Uterus (tissue), 2 donors: ENCODE results near the gene ZNF569.
"Not testable (repeated sequence)": the region's sequence is repeated elsewhere in the genome, so short reads cannot be mapped to it uniquely, and the experiment has no call there.

ENCODE experiments used
- CTCF ChIP-seq, 4 experiments: fragments of 200-600 bp in 2 of 4; fragments of 450-650 bp in 2 of 4; sonication (generic) in 2 of 4; IDR thresholded peaks; one replicate each; pipeline ENCODE4 v1.5.1; 2016 to 2019; ENCODE audit warnings: antibody characterized with exemption in 4 of 4, mild to moderate bottlenecking in 2 of 4, moderate library complexity in 1 of 4
- POLR2A ChIP-seq, 2 donors: fragments of 450-650 bp; IDR thresholded peaks; one replicate each; pipeline ENCODE4 v1.6.1; 2016; ENCODE audit warnings: antibody characterized with exemption in 2 of 2, mild to moderate bottlenecking in 1 of 2, moderate library complexity in 1 of 2

GRCh38 chr19:37370386-37370879 is 96.8 kb downstream of the ZNF569 start:
- TF ChIP-seq CTCF, POLR2A (IDR thresholded peaks at IDR 0.05): not testable (repeated sequence)
